Measurements from ENCODE around the gene TAL2.

Gene TAL2

DNA sequence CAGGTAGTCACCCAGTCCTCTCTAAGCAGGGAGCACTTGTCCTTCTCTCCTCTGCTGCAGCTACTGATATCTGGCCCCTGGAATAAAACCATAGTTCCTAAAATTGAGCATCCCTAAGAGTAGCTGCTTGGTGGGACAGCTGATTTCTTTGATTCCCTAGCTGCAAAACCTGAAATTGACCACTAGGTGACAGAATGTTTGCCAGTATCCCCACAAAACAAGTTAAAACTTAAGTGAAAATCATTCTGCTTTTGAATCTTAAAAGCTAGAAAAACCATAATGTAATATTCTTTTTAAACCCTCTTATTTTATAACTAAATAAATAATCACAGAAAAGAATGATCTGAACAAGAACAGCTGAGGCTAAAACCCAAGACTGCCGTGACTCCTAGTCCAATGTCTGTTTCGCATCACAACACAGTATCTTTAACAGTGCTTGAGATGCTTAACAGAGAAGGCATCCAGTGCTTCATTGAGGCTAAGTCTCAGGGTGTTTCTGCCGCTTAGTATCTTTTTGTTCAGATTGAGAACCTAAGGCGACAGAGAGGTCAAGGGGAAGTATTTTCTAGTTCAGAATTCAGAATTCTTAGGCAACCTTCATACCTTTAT, 24.4 kb upstream of the TAL2 start:
- Histone ChIP-seq H3K4me3 (ENCODE audit: control insufficient read depth in 1 of 7, extremely low read depth in 1 of 7, insufficient read depth in 4 of 7, low read depth in 2 of 7, low read length in 6 of 7) (no peak overlapping the region), H3K4me1 (ENCODE audit: control extremely low read depth in 1 of 4, control insufficient read depth in 4 of 4, insufficient read depth in 4 of 4, low read length in 3 of 4) (no peaks in the 10 kb centered on the region), H3K9me3 (ENCODE audit: control extremely low read depth in 1 of 5, control insufficient read depth in 4 of 5, insufficient read depth in 2 of 5, low read depth in 1 of 5, low read length in 4 of 5) (no peaks in the 10 kb centered on the region), H3K36me3 (ENCODE audit: control insufficient read depth in 4 of 4, insufficient read depth in 4 of 4, low read length in 3 of 4) (peaks cover 0 to 7% (median 4%) of the 10 kb centered on the region in 4 experiments), H3K27me3 (replicated peaks in 2 of 5; ENCODE audit: control insufficient read depth in 4 of 5, insufficient read depth in 5 of 5, low read length in 4 of 5) (no peaks in the 10 kb centered on the region), H3K27ac (ENCODE audit: insufficient read depth in 1 of 2, low read depth in 1 of 2, low read length in 2 of 2, poor library complexity in 1 of 2, severe bottlenecking in 2 of 2) (no peak overlapping the region)
- peak in 2 of 3 donors; percentile 14 for DNase-seq
- ChIA-PET POLR2A (no interaction called here), CTCF (interaction anchor here (0.6 to 1.7 kb wide), 8 partner anchors 9 to 559 kb away, joined by 3 to 7 read pairs (median 4); no protein-coding TSS in a partner anchor)
- 95% methylated on average over 4 of the region's 4 CpGs for WGBS (ENCODE audit: insufficient coverage)

DNA sequence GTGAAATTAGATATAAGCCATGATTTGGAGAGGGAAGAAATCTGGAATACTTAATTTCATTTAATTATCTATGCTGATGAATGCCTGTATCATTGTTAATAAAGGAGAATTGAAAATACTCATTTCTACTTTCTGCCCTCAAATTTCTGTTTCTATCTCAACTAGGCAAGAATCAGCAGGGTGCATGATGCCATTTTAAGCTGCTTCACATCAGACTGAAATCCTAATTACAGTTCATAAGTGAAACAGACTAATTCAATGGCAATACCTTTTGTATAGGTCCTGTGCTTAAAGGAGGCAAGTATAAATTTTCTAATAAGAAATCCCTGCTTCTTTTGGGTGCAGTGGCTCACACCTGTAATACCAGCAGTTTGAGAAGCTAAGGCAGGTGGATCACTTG, 22.3 kb upstream of the TAL2 start:
- ChIA-PET POLR2A (no interaction called here), CTCF (interaction anchor here (0.7 to 1.4 kb wide), 3 partner anchors 8 to 89 kb away, joined by 3 to 6 read pairs (median 3); no protein-coding TSS in a partner anchor)
- Histone ChIP-seq H3K36me3 (ENCODE audit: control insufficient read depth in 4 of 4, insufficient read depth in 4 of 4, low read length in 3 of 4) (peaks cover 0 to 7% (median 3%) of the 10 kb centered on the region in 4 experiments), H3K4me1 (ENCODE audit: control extremely low read depth in 1 of 4, control insufficient read depth in 4 of 4, insufficient read depth in 4 of 4, low read length in 3 of 4) (no peaks in the 10 kb centered on the region), H3K4me3 (ENCODE audit: control insufficient read depth in 1 of 7, extremely low read depth in 1 of 7, insufficient read depth in 4 of 7, low read depth in 2 of 7, low read length in 6 of 7) (no peak overlapping the region), H3K27me3 (replicated peaks in 2 of 5; ENCODE audit: control insufficient read depth in 4 of 5, insufficient read depth in 5 of 5, low read length in 4 of 5) (no peaks in the 10 kb centered on the region), H3K27ac (ENCODE audit: insufficient read depth in 1 of 2, low read depth in 1 of 2, low read length in 2 of 2, poor library complexity in 1 of 2, severe bottlenecking in 2 of 2) (no peak overlapping the region), H3K9me3 (ENCODE audit: control extremely low read depth in 1 of 5, control insufficient read depth in 4 of 5, insufficient read depth in 2 of 5, low read depth in 1 of 5, low read length in 4 of 5) (no peaks in the 10 kb centered on the region)
- DNase-seq: no peak

DNA sequence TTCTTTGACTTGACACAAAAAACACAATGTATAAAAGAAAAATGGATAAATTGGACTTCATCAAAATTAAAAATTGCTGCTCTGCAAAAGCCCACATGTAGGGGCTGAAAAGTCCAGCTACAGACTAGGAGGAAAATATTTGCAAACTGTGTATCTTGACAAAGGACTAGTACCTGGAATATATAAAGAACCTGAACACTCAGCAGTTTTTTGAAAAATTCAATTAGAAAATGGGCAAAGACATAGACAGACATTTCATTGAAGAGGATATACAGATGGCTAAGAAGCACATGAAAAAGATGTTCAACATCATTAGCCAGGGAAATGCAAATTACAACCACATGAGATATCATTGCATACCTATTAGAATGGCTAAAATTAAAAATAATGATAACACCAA, 18.5 kb upstream of the TAL2 start:
- H3K27me3 ChIP-seq (replicated peaks in 2 of 5; ENCODE audit: control insufficient read depth in 4 of 5, insufficient read depth in 5 of 5, low read length in 4 of 5): no peaks in the 10 kb centered on the region
- no peaks in the 10 kb centered on the region for H3K9me3 ChIP-seq (ENCODE audit: control extremely low read depth in 1 of 5, control insufficient read depth in 4 of 5, insufficient read depth in 2 of 5, low read depth in 1 of 5, low read length in 4 of 5)
- H3K36me3 ChIP-seq (ENCODE audit: control insufficient read depth in 4 of 4, insufficient read depth in 4 of 4, low read length in 3 of 4): peaks cover 0 to 2% (median 0%) of the 10 kb centered on the region in 4 experiments
- no peaks in the 10 kb centered on the region for H3K4me1 ChIP-seq (ENCODE audit: control extremely low read depth in 1 of 4, control insufficient read depth in 4 of 4, insufficient read depth in 4 of 4, low read length in 3 of 4)
- POLR2A ChIA-PET: no interaction called here
- CTCF ChIA-PET: no interaction called here
- H3K4me3 ChIP-seq (ENCODE audit: control insufficient read depth in 1 of 7, extremely low read depth in 1 of 7, insufficient read depth in 4 of 7, low read depth in 2 of 7, low read length in 6 of 7): no peak overlapping the region
- no peak for DNase-seq
- no peak overlapping the region for H3K27ac ChIP-seq (ENCODE audit: insufficient read depth in 1 of 2, low read depth in 1 of 2, low read length in 2 of 2, poor library complexity in 1 of 2, severe bottlenecking in 2 of 2)

DNA sequence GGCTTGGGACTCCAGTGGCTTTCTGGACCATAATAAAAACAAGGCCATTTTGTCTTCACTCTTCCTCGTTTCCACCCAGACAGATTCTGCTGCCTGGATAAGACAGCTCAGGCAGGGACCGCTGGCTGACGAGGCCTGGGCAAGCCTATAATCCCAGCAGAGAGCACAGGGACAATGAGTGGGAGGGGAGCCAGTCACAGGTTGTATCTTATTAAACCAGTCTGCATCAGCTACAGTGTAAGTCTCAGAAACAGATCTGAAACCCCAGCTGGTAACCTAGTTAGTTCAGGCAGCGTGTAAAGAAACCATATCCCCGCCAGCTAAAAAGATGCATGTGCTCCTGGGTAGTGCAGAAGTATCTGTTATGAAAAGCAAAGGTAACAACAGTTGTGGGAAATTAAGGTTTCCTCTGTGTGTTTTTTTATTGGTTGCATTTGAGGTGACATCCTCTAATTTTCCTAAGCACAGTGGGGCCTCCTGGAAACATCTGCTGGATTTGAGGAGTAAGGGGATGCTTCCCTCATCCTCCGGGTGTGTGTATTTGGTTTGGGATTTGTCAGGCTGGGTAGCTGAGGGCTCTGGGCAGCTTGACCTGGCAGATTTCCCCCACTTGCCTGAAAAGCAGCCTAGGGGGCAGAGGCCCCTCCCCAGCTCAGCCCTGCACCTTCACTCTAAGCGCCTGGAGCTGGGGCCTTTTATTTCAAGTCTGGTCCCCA, 15.2 kb upstream of the TAL2 start:
- Histone ChIP-seq H3K4me1 (ENCODE audit: control extremely low read depth in 1 of 4, control insufficient read depth in 4 of 4, insufficient read depth in 4 of 4, low read length in 3 of 4) (no peaks in the 10 kb centered on the region), H3K27ac (ENCODE audit: insufficient read depth in 1 of 2, low read depth in 1 of 2, low read length in 2 of 2, poor library complexity in 1 of 2, severe bottlenecking in 2 of 2) (peak overlapping the region in 1 of 2 experiments; percentile 6), H3K9me3 (ENCODE audit: control extremely low read depth in 1 of 5, control insufficient read depth in 4 of 5, insufficient read depth in 2 of 5, low read depth in 1 of 5, low read length in 4 of 5) (no peaks in the 10 kb centered on the region), H3K36me3 (ENCODE audit: control insufficient read depth in 4 of 4, insufficient read depth in 4 of 4, low read length in 3 of 4) (no peaks in the 10 kb centered on the region), H3K27me3 (replicated peaks in 2 of 5; ENCODE audit: control insufficient read depth in 4 of 5, insufficient read depth in 5 of 5, low read length in 4 of 5) (no peaks in the 10 kb centered on the region), H3K4me3 (ENCODE audit: control insufficient read depth in 1 of 7, extremely low read depth in 1 of 7, insufficient read depth in 4 of 7, low read depth in 2 of 7, low read length in 6 of 7) (no peak overlapping the region)
- ChIA-PET CTCF (interaction anchor here (1.2 to 1.6 kb wide), 2 partner anchors 10 to 72 kb away, joined by 4 to 7 read pairs; no protein-coding TSS in a partner anchor), POLR2A (no interaction called here)
- WGBS (ENCODE audit: insufficient coverage): 100% methylated on average over 4 of the region's 7 CpGs
- no peak for DNase-seq

DNA sequence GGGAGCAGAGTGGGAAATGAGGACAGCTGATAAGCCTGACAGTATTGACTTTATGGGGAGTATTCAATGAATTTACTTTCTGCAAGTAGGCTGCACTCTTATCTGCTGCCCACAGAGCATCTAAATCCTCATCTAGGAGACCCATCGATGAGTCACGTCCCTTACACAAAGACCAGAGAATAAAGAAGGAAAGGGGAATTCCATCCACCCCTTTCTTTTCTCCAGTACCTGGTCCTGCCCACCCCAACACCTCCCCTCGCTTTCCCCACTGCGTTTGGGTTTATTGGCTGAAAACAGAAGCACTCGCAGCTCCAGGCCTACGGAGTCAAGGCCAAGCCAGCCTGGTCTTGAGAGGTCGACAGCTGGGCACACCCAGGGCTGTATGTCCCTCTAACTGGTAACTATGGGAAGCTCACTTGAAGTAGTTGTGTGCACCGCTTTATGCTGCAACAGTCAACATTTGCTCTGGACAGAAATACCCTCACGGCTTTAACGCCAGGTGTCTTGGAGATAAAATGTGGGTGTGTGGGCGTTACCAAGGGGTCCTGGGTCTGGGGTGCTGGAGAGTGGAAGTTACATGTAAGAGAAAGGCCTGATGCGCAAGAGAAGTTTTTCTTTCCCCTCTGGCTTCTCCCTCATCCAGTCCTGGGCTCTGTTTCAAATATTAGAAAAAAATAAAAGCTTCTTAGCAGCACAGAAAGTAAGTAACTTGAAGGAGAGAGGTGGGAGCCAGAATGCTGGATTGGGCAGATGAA, 14.5 kb upstream of the TAL2 start:
- no peaks in the 10 kb centered on the region for H3K4me1 ChIP-seq (ENCODE audit: control extremely low read depth in 1 of 4, control insufficient read depth in 4 of 4, insufficient read depth in 4 of 4, low read length in 3 of 4)
- ChIA-PET POLR2A (no interaction called here), CTCF (interaction anchor here (0.8 to 1.6 kb wide), 5 partner anchors 8 to 102 kb away, joined by 3 to 7 read pairs (median 3); no protein-coding TSS in a partner anchor)
- no peaks in the 10 kb centered on the region for H3K36me3 ChIP-seq (ENCODE audit: control insufficient read depth in 4 of 4, insufficient read depth in 4 of 4, low read length in 3 of 4)
- WGBS (ENCODE audit: insufficient coverage): 94% methylated on average over 6 of the region's 12 CpGs
- H3K4me3 ChIP-seq (ENCODE audit: control insufficient read depth in 1 of 7, extremely low read depth in 1 of 7, insufficient read depth in 4 of 7, low read depth in 2 of 7, low read length in 6 of 7): no peak overlapping the region
- DNase-seq: peak in 1 of 3 donors; percentile 4
- peak overlapping the region in 1 of 2 experiments; percentile 19 for H3K27ac ChIP-seq (ENCODE audit: insufficient read depth in 1 of 2, low read depth in 1 of 2, low read length in 2 of 2, poor library complexity in 1 of 2, severe bottlenecking in 2 of 2)
- no peaks in the 10 kb centered on the region for H3K9me3 ChIP-seq (ENCODE audit: control extremely low read depth in 1 of 5, control insufficient read depth in 4 of 5, insufficient read depth in 2 of 5, low read depth in 1 of 5, low read length in 4 of 5)
- no peaks in the 10 kb centered on the region for H3K27me3 ChIP-seq (replicated peaks in 2 of 5; ENCODE audit: control insufficient read depth in 4 of 5, insufficient read depth in 5 of 5, low read length in 4 of 5)

DNA sequence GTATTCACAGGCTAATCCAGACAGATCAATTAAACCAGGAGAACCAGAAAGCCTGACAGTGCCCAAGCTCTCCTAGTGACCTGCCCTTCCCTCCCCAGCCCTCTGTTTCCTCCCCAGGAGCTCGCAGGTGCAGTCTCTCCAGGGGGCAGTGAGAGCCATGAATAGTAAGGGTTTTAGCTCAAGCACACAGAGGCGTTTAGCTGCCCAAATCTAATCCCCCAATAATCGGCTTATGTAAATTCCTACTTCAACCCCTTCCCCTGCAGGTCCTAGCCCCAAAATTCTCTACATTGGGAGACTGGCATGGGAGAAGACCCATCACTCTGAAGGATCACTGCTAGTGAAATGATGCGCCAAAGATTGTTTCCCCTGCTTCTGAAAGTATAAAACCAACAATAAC, 10.5 kb upstream of the TAL2 start:
- Histone ChIP-seq H3K36me3 (ENCODE audit: control insufficient read depth in 4 of 4, insufficient read depth in 4 of 4, low read length in 3 of 4) (no peaks in the 10 kb centered on the region), H3K27me3 (replicated peaks in 2 of 5; ENCODE audit: control insufficient read depth in 4 of 5, insufficient read depth in 5 of 5, low read length in 4 of 5) (peaks cover 0 to 5% (median under 1%) of the 10 kb centered on the region in 5 experiments), H3K4me1 (ENCODE audit: control extremely low read depth in 1 of 4, control insufficient read depth in 4 of 4, insufficient read depth in 4 of 4, low read length in 3 of 4) (peaks cover 2 to 12% (median 9%) of the 10 kb centered on the region in 4 experiments), H3K9me3 (ENCODE audit: control extremely low read depth in 1 of 5, control insufficient read depth in 4 of 5, insufficient read depth in 2 of 5, low read depth in 1 of 5, low read length in 4 of 5) (no peaks in the 10 kb centered on the region), H3K4me3 (ENCODE audit: control insufficient read depth in 1 of 7, extremely low read depth in 1 of 7, insufficient read depth in 4 of 7, low read depth in 2 of 7, low read length in 6 of 7) (no peak overlapping the region), H3K27ac (ENCODE audit: insufficient read depth in 1 of 2, low read depth in 1 of 2, low read length in 2 of 2, poor library complexity in 1 of 2, severe bottlenecking in 2 of 2) (no peak overlapping the region)
- 100% methylated on average over 1 of the region's 4 CpGs for WGBS (ENCODE audit: insufficient coverage)
- POLR2A ChIA-PET: interaction anchor here (0.7 kb wide), 1 partner anchor 208 kb away, joined by 3 read pairs; no protein-coding TSS in a partner anchor
- CTCF ChIA-PET: interaction anchor here (1.1 to 1.2 kb wide), 3 partner anchors 9 to 67 kb away, joined by 3 to 4 read pairs (median 3); no protein-coding TSS in a partner anchor
- no peak for DNase-seq

All from common myeloid progenitor, CD34-positive (primary cell).